Measurements from ENCODE around the gene FMO5. TPM values are rescaled to one million over a fixed set of nuclear protein-coding genes. Genes with fewer than 3 reads are reported as not detected.
"Not testable (repeated sequence)": the region's sequence is repeated elsewhere in the genome, so short reads cannot be mapped to it uniquely, and the experiment has no call there.

FMO5 gene
- total RNA-seq, 1 experiment from 2014 or later: 2.8 TPM

DNA sequence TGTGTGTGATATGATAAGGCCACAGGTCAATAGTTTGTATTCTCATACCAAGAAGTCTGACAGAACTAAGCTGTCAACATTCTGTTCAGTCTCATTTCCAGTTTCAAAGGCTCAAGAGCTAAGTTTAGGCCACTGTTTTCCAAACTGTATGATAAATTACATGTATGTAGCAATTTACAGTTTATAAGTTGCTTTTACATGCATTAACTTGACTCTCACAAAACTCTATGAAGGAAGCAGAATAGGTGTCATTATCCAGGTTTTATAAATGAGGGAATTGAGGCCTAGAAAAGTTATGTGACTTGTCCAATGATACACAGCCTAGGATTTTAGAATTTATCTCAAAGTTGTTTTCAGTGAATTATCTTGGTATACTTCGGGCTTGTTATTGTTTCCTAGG lies 23.4 kb downstream of the FMO5 start:
- DNase-seq: no peak
- no peaks in the 10 kb centered on the region for H3F3A ChIP-seq (ENCODE audit: low read length, unreplicated experiment)
- H4K20me1 ChIP-seq (ENCODE audit: low read length): no peaks in the 10 kb centered on the region
- no peaks in the 10 kb centered on the region for H3K79me2 ChIP-seq (ENCODE audit: low read length)
- H3K9me3 ChIP-seq (ENCODE audit: low read length): no peaks in the 10 kb centered on the region
- no peak overlapping the region for H3K27ac ChIP-seq (ENCODE audit: low read length)
- H3K9me2 ChIP-seq (replicated peaks; ENCODE audit: low read length): no peaks in the 10 kb centered on the region; the same call in 1 of the 2 replicates
- H3K4me1 ChIP-seq (ENCODE audit: insufficient read depth, low read length): no peaks in the 10 kb centered on the region
- H3K4me2 ChIP-seq (ENCODE audit: low read length): no peak overlapping the region
- intact Hi-C loops (cut with micrococcal nuclease): no loop called here
- H2AFZ ChIP-seq (ENCODE audit: low read length): no peak overlapping the region
- H3K27me3 ChIP-seq (ENCODE audit: low read length): no peaks in the 10 kb centered on the region
- no peaks in the 10 kb centered on the region for H3K36me3 ChIP-seq (ENCODE audit: low read depth, low read length)
- H3K9ac ChIP-seq (ENCODE audit: low read length): no peak overlapping the region
- BruUV-seq (replicated peaks): no TSS peak
- CTCF ChIA-PET: no interaction called here
- POLR2A ChIA-PET (ENCODE audit: unreplicated experiment): no interaction called here
- TF ChIP-seq EZH2phosphoT487 (IDR thresholded peaks at IDR 0.05; ENCODE audit: borderline replicate concordance, low read length) (no peak), EZH2 (IDR thresholded peaks at IDR 0.05; ENCODE audit: low read length, unreplicated experiment) (no peak)
- TF ChIP-seq, protein P1, sequence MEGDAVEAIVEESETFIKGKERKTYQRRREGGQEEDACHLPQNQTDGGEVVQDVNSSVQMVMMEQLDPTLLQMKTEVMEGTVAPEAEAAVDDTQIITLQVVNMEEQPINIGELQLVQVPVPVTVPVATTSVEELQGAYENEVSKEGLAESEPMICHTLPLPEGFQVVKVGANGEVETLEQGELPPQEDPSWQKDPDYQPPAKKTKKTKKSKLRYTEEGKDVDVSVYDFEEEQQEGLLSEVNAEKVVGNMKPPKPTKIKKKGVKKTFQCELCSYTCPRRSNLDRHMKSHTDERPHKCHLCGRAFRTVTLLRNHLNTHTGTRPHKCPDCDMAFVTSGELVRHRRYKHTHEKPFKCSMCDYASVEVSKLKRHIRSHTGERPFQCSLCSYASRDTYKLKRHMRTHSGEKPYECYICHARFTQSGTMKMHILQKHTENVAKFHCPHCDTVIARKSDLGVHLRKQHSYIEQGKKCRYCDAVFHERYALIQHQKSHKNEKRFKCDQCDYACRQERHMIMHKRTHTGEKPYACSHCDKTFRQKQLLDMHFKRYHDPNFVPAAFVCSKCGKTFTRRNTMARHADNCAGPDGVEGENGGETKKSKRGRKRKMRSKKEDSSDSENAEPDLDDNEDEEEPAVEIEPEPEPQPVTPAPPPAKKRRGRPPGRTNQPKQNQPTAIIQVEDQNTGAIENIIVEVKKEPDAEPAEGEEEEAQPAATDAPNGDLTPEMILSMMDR (conservative IDR thresholded peaks at IDR 0.05; ENCODE audit: low read depth, low read length): no peak
- no peak overlapping the region for H3K4me3 ChIP-seq (ENCODE audit: low read length)
- no peak for ATAC-seq

DNA sequence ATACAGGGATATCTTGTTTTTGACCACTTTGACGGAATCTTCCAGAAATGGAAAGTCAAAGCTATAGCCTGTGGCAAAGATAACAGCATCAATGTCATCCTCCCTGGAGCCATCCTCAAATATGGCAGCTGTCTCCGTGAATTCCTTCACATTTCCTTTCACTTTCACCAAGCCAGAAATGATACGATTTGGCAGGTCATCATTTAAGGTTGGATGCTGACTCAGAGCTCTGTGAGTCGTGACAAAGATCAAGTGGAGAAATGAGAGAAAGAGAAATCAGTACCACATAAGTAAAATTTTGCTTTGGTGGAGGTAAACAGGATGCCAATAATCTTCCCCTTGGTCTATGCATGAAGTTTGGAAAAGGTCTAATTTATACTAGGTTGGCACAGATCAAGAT lies 23.9 kb downstream of the FMO5 start:
- CTCF ChIA-PET: no interaction called here
- H3K9me2 ChIP-seq (replicated peaks; ENCODE audit: low read length): no peaks in the 10 kb centered on the region; the same call in 1 of the 2 replicates
- ATAC-seq: 0 out of 2 replicates have a peak, but pooled peaks have one; percentile 31

DNA sequence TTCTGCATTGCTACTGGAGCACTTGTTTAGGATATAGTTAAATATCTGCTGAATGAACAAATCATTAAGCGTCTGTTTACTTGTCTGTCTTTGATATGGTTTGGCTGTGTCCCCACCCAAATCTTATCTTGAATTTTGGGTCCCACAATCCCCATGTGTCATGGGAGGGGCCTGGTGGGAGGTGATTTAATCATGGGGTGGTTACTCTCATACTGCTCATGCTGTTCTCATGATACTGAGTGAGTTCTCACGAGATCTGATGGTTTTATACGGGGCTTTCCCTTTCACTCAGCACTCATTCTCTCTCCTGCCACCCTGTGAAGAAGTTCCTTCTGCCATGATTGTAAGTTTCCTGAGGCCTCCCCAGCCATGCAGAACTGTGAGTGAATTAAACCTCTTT lies 27.8 kb downstream of the FMO5 start:
- H2AFZ ChIP-seq (ENCODE audit: low read length); CTCF ChIA-PET; intact Hi-C loops (cut with micrococcal nuclease); H4K20me1 ChIP-seq (ENCODE audit: low read length); H3K4me2 ChIP-seq (ENCODE audit: low read length); H3K9me3 ChIP-seq (ENCODE audit: low read length); DNase-seq; H3K4me1 ChIP-seq (ENCODE audit: insufficient read depth, low read length); H3K27ac ChIP-seq (ENCODE audit: low read length); H3K9ac ChIP-seq (ENCODE audit: low read length); BruUV-seq (replicated peaks); H3F3A ChIP-seq (ENCODE audit: low read length, unreplicated experiment); H3K9me2 ChIP-seq (replicated peaks; ENCODE audit: low read length); H3K4me3 ChIP-seq (ENCODE audit: low read length); POLR2A ChIA-PET (ENCODE audit: unreplicated experiment); H3K36me3 ChIP-seq (ENCODE audit: low read depth, low read length); ATAC-seq; H3K27me3 ChIP-seq (ENCODE audit: low read length); H3K79me2 ChIP-seq (ENCODE audit: low read length): not testable (repeated sequence)

More for the DNA sequence above, 23.9 kb downstream of the FMO5 start:
- Histone ChIP-seq H3K27ac (ENCODE audit: low read length) (no peak overlapping the region), H2AFZ (ENCODE audit: low read length) (no peak overlapping the region), H3F3A (ENCODE audit: low read length, unreplicated experiment) (no peaks in the 10 kb centered on the region), H3K4me2 (ENCODE audit: low read length) (peak overlapping the region; percentile 18), H3K36me3 (ENCODE audit: low read depth, low read length) (no peaks in the 10 kb centered on the region), H3K4me1 (ENCODE audit: insufficient read depth, low read length) (no peaks in the 10 kb centered on the region), H3K4me3 (ENCODE audit: low read length) (no peak overlapping the region), H3K27me3 (ENCODE audit: low read length) (no peaks in the 10 kb centered on the region), H3K79me2 (ENCODE audit: low read length) (no peaks in the 10 kb centered on the region), H4K20me1 (ENCODE audit: low read length) (no peaks in the 10 kb centered on the region), H3K9me3 (ENCODE audit: low read length) (no peaks in the 10 kb centered on the region), H3K9ac (ENCODE audit: low read length) (no peak overlapping the region)
- peak; percentile 40 for DNase-seq
- POLR2A ChIA-PET (ENCODE audit: unreplicated experiment): no interaction called here
- TF ChIP-seq, protein P1 (conservative IDR thresholded peaks at IDR 0.05; ENCODE audit: low read depth, low read length): no peak
- TF ChIP-seq EZH2phosphoT487 (IDR thresholded peaks at IDR 0.05; ENCODE audit: borderline replicate concordance, low read length) (no peak), EZH2 (IDR thresholded peaks at IDR 0.05; ENCODE audit: low read length, unreplicated experiment) (no peak)
- no TSS peak for BruUV-seq (replicated peaks)
- intact Hi-C loops (cut with micrococcal nuclease): no loop called here
